Caco-2 (cell line): ENCODE measurements around the gene LRIG1. TPM values are rescaled to one million over a fixed set of nuclear protein-coding genes. Genes with fewer than 3 reads are reported as not detected.

Experiments used
- BruUV-seq: library from RNA; stranded (reverse); fragments of 400-500 nt; replicated peaks from 2 replicates; lab custom pipeline; 2021; lab: Mats Ljungman, UMichigan
- CTCF ChIA-PET: fragments of 300-600 bp; sonication (Branson Sonifier 250); formaldehyde crosslinking; loops from one replicate; lab custom pipeline; 2022; ENCODE audit warnings: antibody characterized with exemption; lab: Charles Lee
- POLR2A ChIA-PET: fragments of 300-600 bp; sonication (Branson Sonifier 250); formaldehyde crosslinking; loops from one replicate; lab custom pipeline; 2022; ENCODE audit warnings: antibody characterized with exemption; lab: Charles Lee
- DNase-seq, 2 experiments: peaks; one replicate each; pipeline versions ENCODE4 v3.0.0 to v3.0.0-alpha.2; 2020 to 2022
- H3K27me3 ChIP-seq: replicated peaks from 2 replicates; pipeline ENCODE4 v1.6.0; 2011; ENCODE audit warnings: low read length; ENCODE audit not compliant: control insufficient read depth, insufficient read depth
- H3K36me3 ChIP-seq: 2 replicates; pipeline ENCODE4 v1.5.1; 2011; ENCODE audit warnings: low read length; ENCODE audit not compliant: control insufficient read depth, insufficient read depth
- H3K4me1 ChIP-seq: fragments of 250-450 bp; sonication (Bioruptor Pico); 2 replicates; pipeline ENCODE4 v1.5.1; 2020; ENCODE audit warnings: mild to moderate bottlenecking
- H3K4me3 ChIP-seq: 2 replicates; pipeline ENCODE4 v1.5.1; 2011; ENCODE audit warnings: low read depth, mild to moderate bottlenecking, control low read depth, low read length
- H3K9me3 ChIP-seq: fragments of 250-450 bp; sonication (Bioruptor Pico); 2 replicates; pipeline ENCODE4 v1.5.1; 2020; ENCODE audit warnings: mild to moderate bottlenecking, moderate library complexity
- H3K27ac Mint-ChIP-seq: one replicate; pipeline ENCODE4 v1.8.0; 2022; ENCODE audit warnings: mixed read lengths; ENCODE audit not compliant: unreplicated experiment
- H3K27me3 Mint-ChIP-seq: one replicate; pipeline ENCODE4 v1.8.0; 2022; ENCODE audit warnings: mixed read lengths; ENCODE audit not compliant: insufficient read depth, unreplicated experiment
- H3K36me3 Mint-ChIP-seq: one replicate; pipeline ENCODE4 v1.8.0; 2022; ENCODE audit warnings: mild to moderate bottlenecking, mixed read lengths; ENCODE audit not compliant: insufficient read depth, unreplicated experiment
- H3K4me1 Mint-ChIP-seq: one replicate; pipeline ENCODE4 v1.8.0; 2022; ENCODE audit warnings: low read depth, mixed read lengths; ENCODE audit not compliant: unreplicated experiment
- H3K4me3 Mint-ChIP-seq: one replicate; pipeline ENCODE4 v1.8.0; 2022; ENCODE audit warnings: mild to moderate bottlenecking, moderate library complexity, mixed read lengths; ENCODE audit not compliant: unreplicated experiment
- H3K9me3 Mint-ChIP-seq: one replicate; pipeline ENCODE4 v1.8.0; 2022; ENCODE audit warnings: mixed read lengths; ENCODE audit not compliant: unreplicated experiment
- intact Hi-C: fragments of 100-400 bp; cut with micrococcal nuclease; formaldehyde crosslinking; loops from one replicate; pipeline ENCODE4 v1.10.0; 2022; ENCODE audit not compliant: unreplicated experiment
- total RNA-seq: library from RNA; stranded (reverse); gene quantifications from 2 replicates; pipeline ENCODE4 v1.2.3, GENCODE V29; 2022
- TF ChIP-seq, protein P1 (sequence below), 2 experiments: fragments of 200-600 bp in 1 of 2; IDR thresholded peaks; 1 replicate in 1 of 2; 2 replicates in 1 of 2; pipeline versions ENCODE4 v1.5.1 to v1.8.0; 2011 to 2022; ENCODE audit warnings: antibody characterized with exemption in 1 of 2, control low read depth in 1 of 2, inconsistent platforms in 1 of 2, low read depth in 1 of 2, low read length in 1 of 2, mild to moderate bottlenecking in 1 of 2, moderate library complexity in 1 of 2; ENCODE audit not compliant: insufficient read depth in 1 of 2, severe bottlenecking in 1 of 2, unreplicated experiment in 1 of 2

The LRIG1 gene
- total RNA-seq, 1 experiment from 2014 or later, result 43.4 TPM

DNA sequence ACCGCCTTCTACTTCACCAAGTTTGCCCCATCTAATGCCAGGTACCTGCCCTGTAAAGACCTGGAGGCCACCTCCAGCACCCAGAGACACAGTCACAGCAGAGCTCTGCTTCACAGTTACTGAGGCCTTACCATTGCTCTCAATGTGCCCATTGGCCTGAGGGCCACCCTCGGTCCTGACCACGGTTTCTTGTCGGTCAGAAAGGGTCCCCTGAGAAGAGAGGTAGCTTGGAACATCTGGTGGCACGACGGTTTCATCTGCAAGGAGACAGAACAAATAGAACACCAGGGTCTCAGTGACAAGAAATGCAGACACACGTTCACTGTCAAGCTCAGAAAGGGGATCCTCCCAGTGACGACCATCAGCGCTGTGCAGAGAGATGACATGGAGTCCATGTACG is 118.7 kb downstream of the LRIG1 start:
- ChIA-PET POLR2A (no interaction called here), CTCF (no interaction called here)
- H3K27ac Mint-ChIP-seq, result no peak overlapping the region
- peaks cover 20% of the 10 kb centered on the region for H3K36me3 ChIP-seq
- peaks cover 98% of the 10 kb centered on the region for H3K36me3 Mint-ChIP-seq
- no TSS peak for BruUV-seq
- no peaks in the 10 kb centered on the region for H3K9me3 ChIP-seq
- H3K4me1 ChIP-seq, result peaks cover 2% of the 10 kb centered on the region
- H3K9me3 Mint-ChIP-seq, result no peaks in the 10 kb centered on the region
- H3K4me3 ChIP-seq, result no peak overlapping the region
- H3K27me3 Mint-ChIP-seq, result no peaks in the 10 kb centered on the region
- no peak overlapping the region for H3K4me3 Mint-ChIP-seq
- H3K4me1 Mint-ChIP-seq, result peaks cover under 1% of the 10 kb centered on the region
- no peaks in the 10 kb centered on the region for H3K27me3 ChIP-seq
- TF ChIP-seq, protein P1, sequence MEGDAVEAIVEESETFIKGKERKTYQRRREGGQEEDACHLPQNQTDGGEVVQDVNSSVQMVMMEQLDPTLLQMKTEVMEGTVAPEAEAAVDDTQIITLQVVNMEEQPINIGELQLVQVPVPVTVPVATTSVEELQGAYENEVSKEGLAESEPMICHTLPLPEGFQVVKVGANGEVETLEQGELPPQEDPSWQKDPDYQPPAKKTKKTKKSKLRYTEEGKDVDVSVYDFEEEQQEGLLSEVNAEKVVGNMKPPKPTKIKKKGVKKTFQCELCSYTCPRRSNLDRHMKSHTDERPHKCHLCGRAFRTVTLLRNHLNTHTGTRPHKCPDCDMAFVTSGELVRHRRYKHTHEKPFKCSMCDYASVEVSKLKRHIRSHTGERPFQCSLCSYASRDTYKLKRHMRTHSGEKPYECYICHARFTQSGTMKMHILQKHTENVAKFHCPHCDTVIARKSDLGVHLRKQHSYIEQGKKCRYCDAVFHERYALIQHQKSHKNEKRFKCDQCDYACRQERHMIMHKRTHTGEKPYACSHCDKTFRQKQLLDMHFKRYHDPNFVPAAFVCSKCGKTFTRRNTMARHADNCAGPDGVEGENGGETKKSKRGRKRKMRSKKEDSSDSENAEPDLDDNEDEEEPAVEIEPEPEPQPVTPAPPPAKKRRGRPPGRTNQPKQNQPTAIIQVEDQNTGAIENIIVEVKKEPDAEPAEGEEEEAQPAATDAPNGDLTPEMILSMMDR (IDR thresholded peaks at IDR 0.05; ENCODE audit: insufficient read depth in 1 of 2, low read depth in 1 of 2, low read length in 1 of 2, severe bottlenecking in 1 of 2, unreplicated experiment in 1 of 2), result no peak
- intact Hi-C loops, result no loop called here
- no peak for DNase-seq

DNA sequence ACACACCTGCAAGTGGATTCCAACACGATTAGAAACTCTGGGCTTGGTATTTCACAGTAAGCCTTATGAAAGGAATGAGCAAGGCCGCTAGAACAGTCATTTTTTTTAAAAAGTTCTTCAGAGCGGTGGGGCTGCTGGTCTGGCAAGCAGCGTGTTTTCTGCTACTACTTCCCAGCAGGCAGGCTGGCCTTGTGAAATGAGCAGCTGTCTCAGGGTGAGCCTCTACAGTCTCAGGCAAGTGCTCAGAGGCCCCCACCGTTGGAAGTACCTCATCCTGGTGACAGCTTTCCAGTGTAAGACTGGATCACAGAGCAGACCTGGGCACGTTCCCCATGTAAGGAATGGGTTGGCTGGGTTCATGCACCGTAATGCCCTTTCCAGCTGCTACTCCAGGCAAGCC is 119.2 kb downstream of the LRIG1 start:
- peaks cover 7% of the 10 kb centered on the region for H3K4me1 ChIP-seq
- intact Hi-C loops, result no loop called here

DNA sequence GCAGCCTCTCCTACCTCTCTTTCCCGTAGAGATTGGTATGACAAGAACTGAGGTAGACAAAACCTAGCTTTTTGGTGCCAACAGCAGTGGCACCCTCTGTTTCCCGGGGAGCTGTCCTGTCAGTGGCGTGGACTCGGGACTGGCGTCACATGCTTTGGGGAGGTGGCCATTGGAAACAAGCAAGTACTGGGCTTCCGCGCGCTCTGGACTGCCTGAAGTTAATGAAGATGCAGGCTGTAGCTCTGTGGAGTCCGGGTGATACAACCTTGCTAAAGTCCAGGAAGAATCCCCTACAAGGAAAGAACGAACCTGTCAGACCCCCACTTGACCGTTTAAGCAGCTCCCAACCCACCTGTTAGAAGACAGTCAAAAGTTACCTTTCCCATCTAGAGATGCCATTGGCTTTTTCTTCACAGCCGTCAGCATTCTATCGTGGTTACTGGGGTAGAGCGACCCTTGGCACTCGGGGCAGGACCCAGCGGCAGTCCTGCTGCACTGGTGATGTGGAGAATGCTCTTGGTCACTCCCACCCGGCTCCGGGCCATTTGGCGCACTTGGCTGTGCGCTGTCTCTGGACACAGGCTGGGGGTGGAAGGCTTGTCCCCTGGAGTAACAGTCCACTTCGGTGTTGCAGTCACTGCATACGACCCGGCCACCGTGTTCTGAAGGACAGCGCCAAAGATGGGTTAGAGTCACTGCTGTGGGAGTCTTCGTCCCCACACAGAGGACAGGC is 120.5 kb downstream of the LRIG1 start:
- Mint-ChIP-seq H3K27me3 (no peaks in the 10 kb centered on the region), H3K27ac (no peak overlapping the region), H3K4me3 (no peak overlapping the region), H3K4me1 (peaks cover 12% of the 10 kb centered on the region), H3K36me3 (peaks cover 96% of the 10 kb centered on the region), H3K9me3 (no peaks in the 10 kb centered on the region)
- H3K4me3 ChIP-seq, result no peak overlapping the region
- TF ChIP-seq, protein P1 (IDR thresholded peaks at IDR 0.05; ENCODE audit: insufficient read depth in 1 of 2, low read depth in 1 of 2, low read length in 1 of 2, severe bottlenecking in 1 of 2, unreplicated experiment in 1 of 2), result no peak
- no peaks in the 10 kb centered on the region for H3K9me3 ChIP-seq
- no TSS peak for BruUV-seq
- POLR2A ChIA-PET, result no interaction called here
- peaks cover 11% of the 10 kb centered on the region for H3K36me3 ChIP-seq
- H3K4me1 ChIP-seq, result peaks cover 12% of the 10 kb centered on the region
- no peak for DNase-seq
- no peaks in the 10 kb centered on the region for H3K27me3 ChIP-seq
- CTCF ChIA-PET, result no interaction called here
- intact Hi-C loops, result no loop called here

More for the DNA sequence above, 119.2 kb downstream of the LRIG1 start:
- Mint-ChIP-seq H3K36me3 (peaks cover 98% of the 10 kb centered on the region), H3K27me3 (no peaks in the 10 kb centered on the region), H3K9me3 (no peaks in the 10 kb centered on the region), H3K4me3 (no peak overlapping the region), H3K4me1 (peaks cover 6% of the 10 kb centered on the region), H3K27ac (no peak overlapping the region)
- ChIA-PET CTCF (no interaction called here), POLR2A (no interaction called here)
- no TSS peak for BruUV-seq
- H3K36me3 ChIP-seq, result peaks cover 17% of the 10 kb centered on the region
- TF ChIP-seq, protein P1 (IDR thresholded peaks at IDR 0.05; ENCODE audit: insufficient read depth in 1 of 2, low read depth in 1 of 2, low read length in 1 of 2, severe bottlenecking in 1 of 2, unreplicated experiment in 1 of 2), result no peak
- H3K9me3 ChIP-seq, result no peaks in the 10 kb centered on the region
- H3K4me3 ChIP-seq, result no peak overlapping the region
- DNase-seq, result no peak
- no peaks in the 10 kb centered on the region for H3K27me3 ChIP-seq
